ENCODE results near the gene PCDHB13.
"Not testable (repeated sequence)": the region's sequence is repeated elsewhere in the genome, so short reads cannot be mapped to it uniquely, and the experiment has no call there.

DNA sequence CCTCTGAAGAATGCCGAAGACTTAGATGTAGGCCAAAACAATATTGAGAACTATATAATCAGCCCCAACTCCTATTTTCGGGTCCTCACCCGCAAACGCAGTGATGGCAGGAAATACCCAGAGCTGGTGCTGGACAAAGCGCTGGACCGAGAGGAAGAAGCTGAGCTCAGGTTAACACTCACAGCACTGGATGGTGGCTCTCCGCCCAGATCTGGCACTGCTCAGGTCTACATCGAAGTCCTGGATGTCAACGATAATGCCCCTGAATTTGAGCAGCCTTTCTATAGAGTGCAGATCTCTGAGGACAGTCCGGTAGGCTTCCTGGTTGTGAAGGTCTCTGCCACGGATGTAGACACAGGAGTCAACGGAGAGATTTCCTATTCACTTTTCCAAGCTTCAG is 864 bp downstream of the PCDHB13 start:
- not testable (repeated sequence) for TF ChIP-seq FOXM1 (IDR thresholded peaks at IDR 0.05; ENCODE audit: borderline replicate concordance); BHLHE40 (IDR thresholded peaks at IDR 0.05; ENCODE audit: borderline replicate concordance); SP1 (IDR thresholded peaks at IDR 0.05); TARDBP (IDR thresholded peaks at IDR 0.05); L3MBTL2 (conservative IDR thresholded peaks at IDR 0.05); NFRKB (IDR thresholded peaks at IDR 0.05); ARNT (IDR thresholded peaks at IDR 0.05); ELF4 (IDR thresholded peaks at IDR 0.05); ZNF384 (IDR thresholded peaks at IDR 0.05); CTBP1 (IDR thresholded peaks at IDR 0.05; ENCODE audit: borderline replicate concordance)
- TF ChIP-seq, protein P1, sequence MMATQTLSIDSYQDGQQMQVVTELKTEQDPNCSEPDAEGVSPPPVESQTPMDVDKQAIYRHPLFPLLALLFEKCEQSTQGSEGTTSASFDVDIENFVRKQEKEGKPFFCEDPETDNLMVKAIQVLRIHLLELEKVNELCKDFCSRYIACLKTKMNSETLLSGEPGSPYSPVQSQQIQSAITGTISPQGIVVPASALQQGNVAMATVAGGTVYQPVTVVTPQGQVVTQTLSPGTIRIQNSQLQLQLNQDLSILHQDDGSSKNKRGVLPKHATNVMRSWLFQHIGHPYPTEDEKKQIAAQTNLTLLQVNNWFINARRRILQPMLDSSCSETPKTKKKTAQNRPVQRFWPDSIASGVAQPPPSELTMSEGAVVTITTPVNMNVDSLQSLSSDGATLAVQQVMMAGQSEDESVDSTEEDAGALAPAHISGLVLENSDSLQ (IDR thresholded peaks at IDR 0.05), result not testable (repeated sequence)
